ENCODE measurements around the gene RIMBP2. TPM values are rescaled to one million over a fixed set of nuclear protein-coding genes. Genes with fewer than 3 reads are reported as not detected.

Gene RIMBP2
- total RNA-seq, 4 donors from 2014 or later: 0.83 to 1.8 (median 1.4) TPM

GRCh38 chr12:130504110-130504839 is 211.8 kb downstream of the RIMBP2 start:
- Histone ChIP-seq H3K27ac (replicated peaks in 1 of 4) (no peak overlapping the region), H3K36me3 (no peaks in the 10 kb centered on the region), H3K4me1 (no peaks in the 10 kb centered on the region), H3K4me3 (no peak overlapping the region), H3K27me3 (peaks cover 0 to 7% (median 0%) of the 10 kb centered on the region in 4 donors), H3K9me3 (no peaks in the 10 kb centered on the region)
- WGBS: 68% methylated on average over 18 of the region's 18 CpGs
- no peak for DNase-seq (ENCODE audit: extremely low spot score)
- TF ChIP-seq EP300 (IDR thresholded peaks at IDR 0.05): no peak
- no peak for TF ChIP-seq POLR2A (IDR thresholded peaks at IDR 0.05; ENCODE audit: low read depth)
- TF ChIP-seq POLR2AphosphoS5 (IDR thresholded peaks at IDR 0.05): no peak
- no peak for TF ChIP-seq CTCF (IDR thresholded peaks at IDR 0.05)
- intact Hi-C loops (cut with DNase I): no loop called here

GRCh38 chr12:130501821-130502220 is 214.3 kb downstream of the RIMBP2 start:
- Histone ChIP-seq H3K9me3 (no peaks in the 10 kb centered on the region), H3K4me3 (no peak overlapping the region), H3K27ac (replicated peaks in 1 of 4) (no peak overlapping the region), H3K27me3 (peaks cover 0 to 7% (median 0%) of the 10 kb centered on the region in 4 donors), H3K36me3 (no peaks in the 10 kb centered on the region), H3K4me1 (no peaks in the 10 kb centered on the region)
- intact Hi-C loops (cut with DNase I): no loop called here
- 80% methylated on average over 7 of the region's 8 CpGs for WGBS
- no peak for DNase-seq (ENCODE audit: extremely low spot score)
- TF ChIP-seq CTCF (IDR thresholded peaks at IDR 0.05): no peak
- TF ChIP-seq POLR2AphosphoS5 (IDR thresholded peaks at IDR 0.05): no peak
- TF ChIP-seq POLR2A (IDR thresholded peaks at IDR 0.05; ENCODE audit: low read depth): no peak
- no peak for TF ChIP-seq EP300 (IDR thresholded peaks at IDR 0.05)

- H3K4me3 ChIP-seq: no peak overlapping the region
- TF ChIP-seq POLR2A (IDR thresholded peaks at IDR 0.05; ENCODE audit: low read depth): no peak
- TF ChIP-seq EP300 (IDR thresholded peaks at IDR 0.05): no peak
- TF ChIP-seq CTCF (IDR thresholded peaks at IDR 0.05): no peak
- TF ChIP-seq POLR2AphosphoS5 (IDR thresholded peaks at IDR 0.05): no peak
- H3K4me1 ChIP-seq: no peaks in the 10 kb centered on the region
- H3K27ac ChIP-seq (replicated peaks in 1 of 4): no peak overlapping the region
- intact Hi-C loops (cut with DNase I): no loop called here
- WGBS: 75% methylated on average over 16 of the region's 16 CpGs
- H3K36me3 ChIP-seq: no peaks in the 10 kb centered on the region
- no peak for DNase-seq (ENCODE audit: extremely low spot score)
- H3K27me3 ChIP-seq: peaks cover 0 to 11% (median 0%) of the 10 kb centered on the region in 4 donors
- H3K9me3 ChIP-seq: no peaks in the 10 kb centered on the region
Measured at GRCh38 chr12:130500835-130501330, 215.2 kb downstream of the RIMBP2 start.

GRCh38 chr12:130499474-130499873 is 216.6 kb downstream of the RIMBP2 start:
- intact Hi-C loops (cut with DNase I): no loop called here
- Histone ChIP-seq H3K27me3 (peaks cover 0 to 24% (median 0%) of the 10 kb centered on the region in 4 donors), H3K27ac (replicated peaks in 1 of 4) (no peak overlapping the region), H3K36me3 (no peaks in the 10 kb centered on the region), H3K4me1 (no peaks in the 10 kb centered on the region), H3K9me3 (no peaks in the 10 kb centered on the region), H3K4me3 (no peak overlapping the region)
- DNase-seq (ENCODE audit: extremely low spot score): no peak
- 76% methylated on average over 4 of the region's 4 CpGs for WGBS
- no peak for TF ChIP-seq POLR2AphosphoS5 (IDR thresholded peaks at IDR 0.05)
- no peak for TF ChIP-seq CTCF (IDR thresholded peaks at IDR 0.05)
- no peak for TF ChIP-seq POLR2A (IDR thresholded peaks at IDR 0.05; ENCODE audit: low read depth)
- no peak for TF ChIP-seq EP300 (IDR thresholded peaks at IDR 0.05)
